Endothelial cell (in vitro differentiated cells): ENCODE measurements around the gene TM4SF20. TPM values are rescaled to one million over a fixed set of nuclear protein-coding genes. Genes with fewer than 3 reads are reported as not detected.

Experiments
- DNase-seq: peaks from one replicate; pipeline ENCODE4 v3.0.0; 2021; ENCODE audit warnings: low spot score
- H3K27ac Mint-ChIP-seq: one replicate; pipeline ENCODE4 v1.8.0; 2021; ENCODE audit warnings: mixed read lengths, inconsistent platforms; ENCODE audit not compliant: unreplicated experiment
- H3K27me3 Mint-ChIP-seq: one replicate; pipeline ENCODE4 v1.8.0; 2021; ENCODE audit warnings: mild to moderate bottlenecking, moderate library complexity, mixed read lengths, inconsistent platforms; ENCODE audit not compliant: unreplicated experiment
- H3K36me3 Mint-ChIP-seq: one replicate; pipeline ENCODE4 v1.8.0; 2021; ENCODE audit warnings: mild to moderate bottlenecking, low read depth, mixed read lengths, inconsistent platforms; ENCODE audit not compliant: unreplicated experiment
- H3K4me1 Mint-ChIP-seq: one replicate; pipeline ENCODE4 v1.8.0; 2021; ENCODE audit warnings: mild to moderate bottlenecking, mixed read lengths, inconsistent platforms; ENCODE audit not compliant: unreplicated experiment
- H3K4me3 Mint-ChIP-seq: one replicate; pipeline ENCODE4 v1.8.0; 2021; ENCODE audit warnings: mild to moderate bottlenecking, mixed read lengths, inconsistent platforms; ENCODE audit not compliant: unreplicated experiment
- H3K9me3 Mint-ChIP-seq: one replicate; pipeline ENCODE4 v1.8.0; 2021; ENCODE audit warnings: mixed read lengths, inconsistent platforms; ENCODE audit not compliant: unreplicated experiment
- CTCF ChIP-seq: fragments of 200-600 bp; sonication (generic); IDR thresholded peaks from one replicate; pipeline ENCODE4 v1.5.0; 2021; ENCODE audit warnings: antibody characterized with exemption; ENCODE audit not compliant: unreplicated experiment
- total RNA-seq: library from RNA; stranded (reverse); fragmentation: NEBNext Ultra II Directional; extraction: Animal tissue kit (Norgen Biotek cat#: 25700); gene quantifications from one replicate; pipeline ENCODE4 v1.2.1, GENCODE V29; 2021; ENCODE audit not compliant: unreplicated experiment

Gene TM4SF20
- total RNA-seq, 1 donor from 2014 or later: not detected

GRCh38 chr2:227398684-227399670 is 19.9 kb upstream of the TM4SF20 start:
- H3K4me1 Mint-ChIP-seq: no peaks in the 10 kb centered on the region
- no peak for DNase-seq
- no peak overlapping the region for H3K27ac Mint-ChIP-seq
- peaks cover 5% of the 10 kb centered on the region for H3K27me3 Mint-ChIP-seq
- no peak for TF ChIP-seq CTCF
- no peaks in the 10 kb centered on the region for H3K9me3 Mint-ChIP-seq
- H3K36me3 Mint-ChIP-seq: no peaks in the 10 kb centered on the region
- H3K4me3 Mint-ChIP-seq: no peak overlapping the region

GRCh38 chr2:227397562-227397961 is 18.5 kb upstream of the TM4SF20 start:
- Mint-ChIP-seq H3K27me3 (peaks cover 5% of the 10 kb centered on the region), H3K4me1 (no peaks in the 10 kb centered on the region), H3K36me3 (no peaks in the 10 kb centered on the region), H3K4me3 (no peak overlapping the region), H3K9me3 (no peaks in the 10 kb centered on the region), H3K27ac (no peak overlapping the region)
- TF ChIP-seq CTCF: no peak
- no peak for DNase-seq

- H3K36me3 Mint-ChIP-seq: no peaks in the 10 kb centered on the region
- no peak for TF ChIP-seq CTCF
- no peaks in the 10 kb centered on the region for H3K9me3 Mint-ChIP-seq
- no peak overlapping the region for H3K27ac Mint-ChIP-seq
- no peaks in the 10 kb centered on the region for H3K4me1 Mint-ChIP-seq
- H3K27me3 Mint-ChIP-seq: peaks cover 3% of the 10 kb centered on the region
- no peak overlapping the region for H3K4me3 Mint-ChIP-seq
- DNase-seq: no peak
These were observed 16.4 kb upstream of the TM4SF20 start for GRCh38 chr2:227395556-227395955.

- no peak overlapping the region for H3K4me3 Mint-ChIP-seq
- H3K27me3 Mint-ChIP-seq: peaks cover 3% of the 10 kb centered on the region
- no peak overlapping the region for H3K27ac Mint-ChIP-seq
- H3K4me1 Mint-ChIP-seq: no peaks in the 10 kb centered on the region
- H3K36me3 Mint-ChIP-seq: no peaks in the 10 kb centered on the region
- DNase-seq: no peak
- no peak for TF ChIP-seq CTCF
- no peaks in the 10 kb centered on the region for H3K9me3 Mint-ChIP-seq
These were observed 15.3 kb upstream of the TM4SF20 start for GRCh38 chr2:227394401-227394800.
